Ishikawa (cell line): Measurements from ENCODE around the gene MTUS2.

Source experiments
- EP300 ChIP-seq: IDR thresholded peaks from 2 replicates; pipeline ENCODE4 v1.6.1; 2012; ENCODE audit warnings: borderline replicate concordance
- MAX ChIP-seq: IDR thresholded peaks from 2 replicates; pipeline ENCODE4 v1.6.1; 2012
- NFIC ChIP-seq: IDR thresholded peaks from 2 replicates; pipeline ENCODE4 v1.6.1; 2012
- RAD21 ChIP-seq: IDR thresholded peaks from 2 replicates; pipeline ENCODE4 v1.6.1; 2012; ENCODE audit warnings: low read depth
- REST ChIP-seq: IDR thresholded peaks from 2 replicates; pipeline ENCODE4 v1.6.1; 2012; ENCODE audit warnings: low read depth, mild to moderate bottlenecking
- TAF1 ChIP-seq: IDR thresholded peaks from 2 replicates; pipeline ENCODE4 v1.6.1; 2012; ENCODE audit warnings: low read depth, mild to moderate bottlenecking
- TEAD4 ChIP-seq: IDR thresholded peaks from 2 replicates; pipeline ENCODE4 v1.6.1; 2012
- USF1 ChIP-seq: IDR thresholded peaks from 2 replicates; pipeline ENCODE4 v1.6.1; 2012
- ZBTB7A ChIP-seq: IDR thresholded peaks from 2 replicates; pipeline ENCODE4 v1.6.1; 2012; ENCODE audit warnings: low read depth

GRCh38 chr13:29448174-29448573 is 628.0 kb downstream of the MTUS2 start:
- no peak for TF ChIP-seq MAX
- TF ChIP-seq RAD21, result no peak
- TF ChIP-seq TAF1, result no peak
- no peak for TF ChIP-seq REST
- no peak for TF ChIP-seq NFIC
- no peak for TF ChIP-seq TEAD4
- TF ChIP-seq EP300, result no peak
- no peak for TF ChIP-seq USF1
- no peak for TF ChIP-seq ZBTB7A
